ENCODE data around the gene IPO8.
"Not testable (repeated sequence)": the region's sequence is repeated elsewhere in the genome, so short reads cannot be mapped to it uniquely, and the experiment has no call there.

DNA sequence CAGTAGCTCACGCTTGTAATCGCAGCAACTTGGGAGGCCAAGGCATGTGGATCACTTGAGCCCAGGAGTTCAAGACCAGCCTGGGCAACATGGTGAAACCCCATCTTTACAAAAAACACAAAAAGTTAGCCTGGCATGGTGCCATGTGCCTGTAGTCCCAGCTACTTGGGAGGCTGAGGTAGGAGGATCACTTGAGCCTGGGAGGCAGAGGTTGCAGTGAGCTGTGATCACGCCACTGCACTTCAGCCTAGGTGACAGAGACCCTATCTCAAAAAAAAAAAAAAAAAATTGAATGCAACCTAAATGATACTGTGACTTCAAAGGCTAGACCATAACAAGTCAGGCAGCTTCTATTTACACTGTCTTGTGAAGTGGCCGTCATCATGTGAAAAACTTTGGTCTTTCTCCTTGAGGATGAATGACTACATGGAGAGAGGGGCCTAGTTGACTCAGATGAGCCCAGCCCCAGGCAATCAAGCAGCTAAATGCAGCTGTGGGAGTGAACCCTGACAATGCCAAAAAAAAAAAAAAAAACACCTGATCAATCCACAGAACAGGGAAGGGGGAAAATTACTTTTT, 73.9 kb downstream of the IPO8 start:
- TF ChIP-seq POLR2A (IDR thresholded peaks at IDR 0.05), result not testable (repeated sequence)
- TF ChIP-seq, protein P1, sequence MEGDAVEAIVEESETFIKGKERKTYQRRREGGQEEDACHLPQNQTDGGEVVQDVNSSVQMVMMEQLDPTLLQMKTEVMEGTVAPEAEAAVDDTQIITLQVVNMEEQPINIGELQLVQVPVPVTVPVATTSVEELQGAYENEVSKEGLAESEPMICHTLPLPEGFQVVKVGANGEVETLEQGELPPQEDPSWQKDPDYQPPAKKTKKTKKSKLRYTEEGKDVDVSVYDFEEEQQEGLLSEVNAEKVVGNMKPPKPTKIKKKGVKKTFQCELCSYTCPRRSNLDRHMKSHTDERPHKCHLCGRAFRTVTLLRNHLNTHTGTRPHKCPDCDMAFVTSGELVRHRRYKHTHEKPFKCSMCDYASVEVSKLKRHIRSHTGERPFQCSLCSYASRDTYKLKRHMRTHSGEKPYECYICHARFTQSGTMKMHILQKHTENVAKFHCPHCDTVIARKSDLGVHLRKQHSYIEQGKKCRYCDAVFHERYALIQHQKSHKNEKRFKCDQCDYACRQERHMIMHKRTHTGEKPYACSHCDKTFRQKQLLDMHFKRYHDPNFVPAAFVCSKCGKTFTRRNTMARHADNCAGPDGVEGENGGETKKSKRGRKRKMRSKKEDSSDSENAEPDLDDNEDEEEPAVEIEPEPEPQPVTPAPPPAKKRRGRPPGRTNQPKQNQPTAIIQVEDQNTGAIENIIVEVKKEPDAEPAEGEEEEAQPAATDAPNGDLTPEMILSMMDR (IDR thresholded peaks at IDR 0.05), result not testable (repeated sequence)

All from breast epithelium (tissue), 3 donors.